Transverse colon (tissue), 4 donors: ENCODE data around the gene ZNF367. TPM values are rescaled to one million over a fixed set of nuclear protein-coding genes. Genes with fewer than 3 reads are reported as not detected.

Source experiments
- DNase-seq: peaks from one replicate; pipeline ENCODE4 v3.0.0-alpha.2; 2019
- H3K27ac ChIP-seq, 4 donors: fragments of 200-600 bp; sonication (generic); 2 replicates each; pipeline ENCODE4 v1.5.1; 2016 to 2018; ENCODE audit warnings: inconsistent platforms in 4 of 4
- H3K27me3 ChIP-seq: fragments of 200-600 bp; sonication (generic); 2 replicates; pipeline ENCODE4 v1.5.1; 2017; ENCODE audit warnings: inconsistent platforms
- H3K36me3 ChIP-seq, 4 donors: fragments of 200-600 bp; sonication (generic); 2 replicates each; pipeline ENCODE4 v1.5.1; 2017 to 2019; ENCODE audit warnings: inconsistent platforms in 4 of 4
- H3K4me1 ChIP-seq, 4 donors: fragments of 200-600 bp; sonication (generic); 2 replicates each; pipeline ENCODE4 v1.5.1; 2017 to 2020; ENCODE audit warnings: inconsistent platforms in 4 of 4
- H3K4me3 ChIP-seq, 4 donors: fragments of 200-600 bp; sonication (generic); 1 replicate in 1 of 4; 2 replicates in 3 of 4; pipeline versions ENCODE4 v1.5.1 to v1.6.1; 2017 to 2019; ENCODE audit warnings: inconsistent platforms in 4 of 4
- H3K9me3 ChIP-seq, 2 donors: fragments of 200-600 bp; sonication (generic); 2 replicates each; pipeline ENCODE4 v1.5.1; 2017 to 2019; ENCODE audit warnings: inconsistent platforms in 2 of 2
- EP300 ChIP-seq: sonication (generic); formaldehyde crosslinking; IDR thresholded peaks from one replicate; pipeline ENCODE4 v1.6.1; 2017; ENCODE audit warnings: antibody characterized with exemption, low read depth
- POLR2A ChIP-seq: fragments of 450-650 bp; IDR thresholded peaks from one replicate; pipeline ENCODE4 v1.6.1; 2016; ENCODE audit warnings: antibody characterized with exemption, mild to moderate bottlenecking, moderate library complexity
- POLR2AphosphoS5 ChIP-seq, 3 donors: sonication (generic); formaldehyde crosslinking; IDR thresholded peaks; one replicate each; pipeline ENCODE4 v1.6.1; 2016; ENCODE audit warnings: antibody characterized with exemption in 3 of 3
- WGBS, 2 donors: methylation state at CpG; one replicate each; pipeline ENCODE4 v1.1.5; 2018; ENCODE audit warnings: low coverage in 1 of 2; 5-methylcytosine and 5-hydroxymethylcytosine counted together
- in situ Hi-C, 4 donors: fragments of 200-750 bp; cut with MboI; loops; one replicate each; pipeline versions ENCODE4 v1.15.0 to v1.15.1; 2017; ENCODE audit warnings: low sequenced_read_pairs in 3 of 4, low pct_ligation_motif_present in 1 of 4, low pct_unique_long_range_greater_than_20kb in 1 of 4
- intact Hi-C: fragments of 100-400 bp; cut with DNase I; formaldehyde crosslinking; loops from one replicate; pipeline ENCODE4 v1.15.1; 2023; ENCODE audit warnings: low total_unique reads
- total RNA-seq, 4 donors: library from RNA; depleted of rRNA; stranded (reverse); fragments of >200 nt; gene quantifications; one replicate each; pipeline ENCODE4 v1.1.0, GENCODE V29; 2016
- TF ChIP-seq, protein P1 (sequence below), 5 experiments: fragments of 200-600 bp in 3 of 5; fragments of 450-650 bp in 2 of 5; sonication (generic) in 3 of 5; IDR thresholded peaks; 1 replicate in 2 of 5; 2 replicates in 3 of 5; pipeline ENCODE4 v1.5.1; 2016 to 2017; ENCODE audit warnings: antibody characterized with exemption in 5 of 5, inconsistent platforms in 3 of 5, mild to moderate bottlenecking in 2 of 5, moderate library complexity in 1 of 5

The ZNF367 gene
- total RNA-seq, 4 donors from 2014 or later, result 1.2 to 2.1 (median 1.4) TPM; not detected in 1

DNA sequence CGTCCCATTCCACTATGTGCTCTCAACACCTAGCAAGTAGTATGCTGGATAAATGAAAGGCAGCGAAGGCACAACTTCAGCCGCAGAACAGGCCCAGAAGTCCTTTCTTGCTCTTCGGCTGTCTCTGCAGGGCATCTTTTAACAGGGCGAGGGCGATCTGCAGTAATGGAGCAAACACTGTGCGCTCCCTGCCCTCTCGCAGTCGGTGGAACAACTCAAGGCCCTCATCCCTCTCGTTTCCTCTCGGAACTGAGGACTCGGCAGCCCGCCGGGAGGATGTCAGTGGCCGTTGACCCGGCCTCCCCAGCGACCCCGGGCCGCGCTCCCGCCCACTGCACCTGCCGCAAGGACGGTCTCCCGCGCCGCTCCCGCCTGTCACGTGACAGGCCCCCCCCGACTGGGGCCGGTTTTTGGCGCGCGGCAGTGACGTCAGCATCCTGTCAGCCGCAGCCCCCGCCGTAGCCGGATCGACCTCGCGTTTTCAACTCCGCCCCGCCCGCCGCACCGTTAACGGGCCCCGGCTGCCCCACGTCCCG, 1.1 kb downstream of the ZNF367 start:
- WGBS, 2 donors, result 0% methylated on average over 32 of the region's 50 CpGs; no CpG with 5 or more reads in 1 of the 2 donors
- in situ Hi-C loops, result no loop called here
- TF ChIP-seq, protein P1, sequence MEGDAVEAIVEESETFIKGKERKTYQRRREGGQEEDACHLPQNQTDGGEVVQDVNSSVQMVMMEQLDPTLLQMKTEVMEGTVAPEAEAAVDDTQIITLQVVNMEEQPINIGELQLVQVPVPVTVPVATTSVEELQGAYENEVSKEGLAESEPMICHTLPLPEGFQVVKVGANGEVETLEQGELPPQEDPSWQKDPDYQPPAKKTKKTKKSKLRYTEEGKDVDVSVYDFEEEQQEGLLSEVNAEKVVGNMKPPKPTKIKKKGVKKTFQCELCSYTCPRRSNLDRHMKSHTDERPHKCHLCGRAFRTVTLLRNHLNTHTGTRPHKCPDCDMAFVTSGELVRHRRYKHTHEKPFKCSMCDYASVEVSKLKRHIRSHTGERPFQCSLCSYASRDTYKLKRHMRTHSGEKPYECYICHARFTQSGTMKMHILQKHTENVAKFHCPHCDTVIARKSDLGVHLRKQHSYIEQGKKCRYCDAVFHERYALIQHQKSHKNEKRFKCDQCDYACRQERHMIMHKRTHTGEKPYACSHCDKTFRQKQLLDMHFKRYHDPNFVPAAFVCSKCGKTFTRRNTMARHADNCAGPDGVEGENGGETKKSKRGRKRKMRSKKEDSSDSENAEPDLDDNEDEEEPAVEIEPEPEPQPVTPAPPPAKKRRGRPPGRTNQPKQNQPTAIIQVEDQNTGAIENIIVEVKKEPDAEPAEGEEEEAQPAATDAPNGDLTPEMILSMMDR (IDR thresholded peaks at IDR 0.05), result peak in 2 of 5 experiments; percentile 17 to 44
- TF ChIP-seq EP300 (peak; percentile 14), POLR2AphosphoS5 (IDR thresholded peaks at IDR 0.05) (peak; percentile 83 to 96 (median 92)), POLR2A (peak; percentile 90)
- Histone ChIP-seq H3K4me3 (peak overlapping the region; percentile 67 to 85 (median 72)), H3K9me3 (no peaks in the 10 kb centered on the region), H3K36me3 (no peaks in the 10 kb centered on the region), H3K27ac (peak overlapping the region; percentile 99), H3K4me1 (peaks cover 16 to 44% (median 30%) of the 10 kb centered on the region in 4 donors), H3K27me3 (no peaks in the 10 kb centered on the region)
- peak; percentile 95 for DNase-seq
- intact Hi-C loops, result loop anchor here (10.0 kb wide), 1 partner anchor 238 kb away; the partner anchor contains the start of gene PRXL2C

DNA sequence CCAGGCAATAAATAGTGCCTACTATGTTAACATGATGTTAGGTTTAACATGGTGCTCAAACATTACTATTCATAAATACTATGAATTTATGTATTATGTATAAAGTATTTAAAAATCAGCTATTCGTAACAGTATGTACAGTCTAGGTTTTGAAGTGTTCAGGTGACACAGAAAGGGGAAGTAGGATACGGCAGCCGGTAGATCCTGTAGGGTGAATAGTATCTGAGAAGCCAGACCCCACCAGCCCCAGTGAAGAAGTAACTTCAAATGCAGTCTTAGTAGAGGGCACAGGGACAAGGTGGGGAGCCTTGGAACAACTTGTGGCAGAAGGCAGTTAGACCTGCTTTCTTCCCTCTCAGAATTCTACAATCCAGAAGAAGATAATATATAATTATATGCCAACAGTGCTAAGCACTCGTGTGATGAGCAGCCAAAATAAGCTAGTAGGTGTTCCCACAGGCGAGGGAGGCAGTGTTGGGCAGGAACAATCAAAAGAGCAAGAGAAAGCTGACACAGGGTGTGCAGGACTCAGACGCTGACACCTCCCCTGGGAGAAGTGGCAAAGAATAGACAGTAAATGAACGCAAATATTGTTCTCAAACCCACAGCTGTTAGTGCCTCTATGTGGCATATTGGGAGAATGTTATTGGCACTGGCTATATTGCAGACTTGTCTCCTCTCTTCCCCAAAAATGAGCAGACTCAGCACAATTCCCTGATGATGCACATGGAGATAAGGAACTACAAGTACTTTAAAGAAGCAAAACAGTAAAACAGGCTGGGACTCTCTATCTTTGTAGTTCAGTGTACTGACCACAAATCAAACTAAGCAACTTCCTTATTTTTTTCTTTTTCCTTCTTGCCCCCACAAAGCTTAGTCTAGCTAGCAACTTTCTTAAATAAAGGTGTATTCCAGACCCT, 4.6 kb downstream of the ZNF367 start:
- DNase-seq, result peak; percentile 27
- Histone ChIP-seq H3K9me3 (no peaks in the 10 kb centered on the region), H3K27ac (peak overlapping the region; percentile 47 to 62 (median 56)), H3K36me3 (no peaks in the 10 kb centered on the region), H3K4me1 (peaks cover 0 to 25% (median 14%) of the 10 kb centered on the region in 4 donors), H3K27me3 (no peaks in the 10 kb centered on the region), H3K4me3 (peak overlapping the region in 1 of 4 donors; percentile 3)
- intact Hi-C loops (loop anchor here (10.0 kb wide), 1 partner anchor 241 kb away; the partner anchor contains the start of gene PRXL2C), in situ Hi-C loops (no loop called here)
- WGBS, 2 donors, result 35 to 43% methylated on average over 7 of the region's 7 CpGs
- TF ChIP-seq POLR2A (no peak), POLR2AphosphoS5 (IDR thresholded peaks at IDR 0.05) (peak in 1 of 3 donors; percentile 16)

DNA sequence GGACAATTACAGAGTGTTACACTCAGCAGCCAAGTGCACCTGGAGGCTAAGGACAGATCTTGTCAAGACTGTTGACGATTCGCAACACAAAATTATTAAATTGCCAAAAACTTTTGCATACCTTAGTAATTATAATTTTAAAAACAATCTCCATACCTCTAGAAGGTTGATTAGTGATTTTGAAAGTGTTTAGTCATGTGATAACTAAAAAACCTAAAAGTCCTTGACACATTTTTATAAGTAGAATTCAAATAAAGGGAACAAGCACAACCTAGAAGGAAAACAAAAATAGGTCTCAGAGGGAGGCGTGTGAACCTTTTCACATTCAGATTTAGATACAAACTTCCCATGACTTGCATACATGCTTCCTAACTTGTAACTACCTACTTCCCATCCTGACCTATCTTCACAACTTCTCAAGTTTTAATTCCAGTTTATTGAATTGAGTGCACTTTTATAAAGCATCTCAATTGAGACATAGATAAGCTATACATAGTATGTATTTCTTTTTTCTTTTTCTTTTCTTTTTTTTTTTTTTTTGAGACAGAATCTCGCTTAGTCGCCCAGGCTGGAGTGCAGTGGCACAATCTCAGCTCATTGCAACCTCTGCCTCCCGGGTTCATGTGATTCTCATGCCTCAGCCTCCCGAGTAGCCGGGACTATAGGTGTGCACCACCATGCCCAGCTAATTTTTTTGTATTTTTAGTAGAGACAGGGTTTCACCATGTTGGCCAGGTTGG, 5.8 kb downstream of the ZNF367 start:
- no peak overlapping the region for H3K4me3 ChIP-seq
- TF ChIP-seq, protein P1 (IDR thresholded peaks at IDR 0.05), result no peak
- no peak for TF ChIP-seq POLR2AphosphoS5 (IDR thresholded peaks at IDR 0.05)
- TF ChIP-seq POLR2A, result no peak
- TF ChIP-seq EP300, result no peak
- peak overlapping the region in 1 of 4 donors; percentile 55 for H3K27ac ChIP-seq
- intact Hi-C loops, result loop anchor here (10.0 kb wide), 1 partner anchor 242 kb away; the partner anchor contains the start of gene PRXL2C
- H3K9me3 ChIP-seq, result no peaks in the 10 kb centered on the region
- in situ Hi-C loops, result no loop called here
- no peak for DNase-seq
- WGBS, 2 donors, result 84 to 94% methylated on average over 8 of the region's 8 CpGs
- H3K36me3 ChIP-seq, result no peaks in the 10 kb centered on the region
- peaks cover 0 to 29% (median 14%) of the 10 kb centered on the region in 4 donors for H3K4me1 ChIP-seq
- no peaks in the 10 kb centered on the region for H3K27me3 ChIP-seq

DNA sequence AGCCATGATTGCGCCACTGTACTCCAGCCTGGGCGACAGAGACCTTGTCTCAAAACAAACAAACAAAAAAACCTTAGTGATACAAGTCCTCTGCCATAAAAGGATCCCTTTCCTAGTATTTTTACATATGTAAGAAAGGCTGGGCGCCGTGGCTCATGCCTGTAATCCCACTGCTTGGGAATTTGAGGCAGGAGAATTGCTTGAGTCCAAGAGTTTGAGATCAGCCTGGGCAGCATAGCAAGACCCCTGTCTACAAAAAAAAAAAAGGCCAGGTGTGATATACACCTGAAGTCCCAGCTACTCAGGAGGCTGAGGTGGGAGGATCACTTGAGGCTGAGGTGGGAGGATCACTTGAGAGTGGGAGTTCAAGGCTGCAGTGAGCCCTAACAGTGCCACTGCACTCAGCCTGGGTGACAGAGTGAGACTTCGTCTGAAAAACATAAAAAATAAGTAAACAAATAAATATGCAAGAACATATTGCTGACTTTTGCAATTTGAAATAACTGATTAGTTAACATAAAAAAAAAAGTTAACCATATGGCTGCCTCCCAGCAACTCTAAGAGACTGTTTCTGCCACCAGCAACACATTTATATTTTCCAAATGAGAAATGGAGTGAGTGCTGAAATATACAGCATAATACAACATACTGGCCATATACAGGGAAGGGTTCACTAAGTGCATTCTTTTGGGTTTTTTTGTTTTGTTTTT, 6.9 kb downstream of the ZNF367 start:
- H3K36me3 ChIP-seq, result no peaks in the 10 kb centered on the region
- H3K4me3 ChIP-seq, result no peak overlapping the region
- H3K27ac ChIP-seq, result no peak overlapping the region
- TF ChIP-seq, protein P1 (IDR thresholded peaks at IDR 0.05), result no peak
- TF ChIP-seq POLR2A (no peak), EP300 (no peak), POLR2AphosphoS5 (IDR thresholded peaks at IDR 0.05) (no peak)
- in situ Hi-C loops (no loop called here), intact Hi-C loops (loop anchor here (10.0 kb wide), 1 partner anchor 244 kb away; the partner anchor contains the start of gene PRXL2C)
- WGBS, 2 donors, result 78 to 85% methylated on average over 3 to 5 of the region's 5 CpGs
- no peaks in the 10 kb centered on the region for H3K27me3 ChIP-seq
- no peak for DNase-seq
- H3K4me1 ChIP-seq, result peaks cover 0 to 23% (median 8%) of the 10 kb centered on the region in 4 donors
- H3K9me3 ChIP-seq, result no peaks in the 10 kb centered on the region
